ENCODE data around the gene SPTLC3. TPM values are rescaled to one million over a fixed set of nuclear protein-coding genes. Genes with fewer than 3 reads are reported as not detected.

Gene SPTLC3
- total and polyA plus RNA-seq, 2 donors, result 3.1 to 28.1 TPM

DNA sequence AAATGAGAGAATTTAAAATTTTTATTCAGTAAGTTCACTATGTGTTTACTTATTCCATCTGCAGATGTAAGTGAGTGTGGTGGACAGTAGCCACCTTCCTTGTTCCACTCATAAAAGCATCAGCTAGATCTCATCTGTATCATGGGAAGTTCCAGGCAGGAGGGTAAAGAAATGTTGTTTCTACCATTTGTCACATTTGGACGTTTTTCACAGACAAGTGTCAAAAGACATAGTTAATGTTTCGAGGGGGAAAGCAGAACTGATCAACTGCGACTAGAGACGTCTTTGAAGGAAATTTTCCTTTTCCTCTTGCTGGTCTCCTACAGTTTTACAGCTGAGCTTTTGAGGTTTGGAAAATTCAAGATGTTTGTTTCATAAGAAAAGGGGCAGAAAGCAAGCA is 156.4 kb downstream of the SPTLC3 start:
- Histone ChIP-seq H3K4me1 (ENCODE audit: insufficient read depth) (no peaks in the 10 kb centered on the region), H3K36me3 (ENCODE audit: insufficient read depth) (no peaks in the 10 kb centered on the region), H3K4me3 (ENCODE audit: low read depth, low read length) (no peak overlapping the region), H3K27ac (ENCODE audit: low read depth) (no peak overlapping the region)
- no peak for DNase-seq (ENCODE audit: extremely low spot score)
- 73% methylated on average over 4 of the region's 4 CpGs for WGBS

DNA sequence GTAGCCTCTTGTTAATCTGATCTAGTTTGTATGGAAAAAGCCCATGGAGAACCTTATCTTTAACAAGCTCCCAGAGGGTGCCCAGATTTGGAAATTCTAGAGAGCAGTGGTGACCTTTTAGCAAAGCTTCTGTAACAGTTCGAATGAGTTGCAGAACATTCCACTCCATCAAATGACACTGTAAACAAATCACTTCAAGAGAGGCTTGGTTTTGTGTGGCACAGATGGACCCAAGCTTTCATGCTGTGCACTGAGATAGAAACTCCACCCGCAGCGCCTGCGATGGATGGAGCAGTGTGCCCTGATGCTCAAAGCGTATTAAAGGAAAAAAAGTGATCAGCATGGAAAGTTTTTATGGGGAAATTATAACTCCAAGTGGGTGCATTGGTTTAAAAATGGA is 157.2 kb downstream of the SPTLC3 start:
- 84% methylated on average over 5 of the region's 5 CpGs for WGBS

DNA sequence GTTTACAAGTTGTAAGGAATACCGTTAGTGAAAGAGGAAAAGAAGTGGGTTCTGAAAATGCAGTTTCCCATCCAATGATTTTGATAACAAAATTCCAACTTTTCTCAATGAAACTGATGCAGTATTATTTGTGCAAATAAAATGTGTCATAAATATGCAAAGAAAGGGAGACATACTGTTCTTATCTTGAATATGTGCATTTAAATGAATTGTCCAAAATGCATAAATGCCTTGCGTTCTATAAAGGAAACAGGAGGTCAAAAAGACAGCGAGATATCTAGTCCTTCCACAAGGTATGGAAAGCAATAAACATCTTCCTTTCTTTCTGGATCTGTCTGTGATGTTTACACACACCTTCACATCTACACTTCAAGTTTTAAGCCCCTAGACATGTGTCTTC is 157.7 kb downstream of the SPTLC3 start:
- Histone ChIP-seq H3K4me3 (ENCODE audit: low read depth, low read length) (no peak overlapping the region), H3K4me1 (ENCODE audit: insufficient read depth) (no peaks in the 10 kb centered on the region), H3K36me3 (ENCODE audit: insufficient read depth) (no peaks in the 10 kb centered on the region), H3K27ac (ENCODE audit: low read depth) (no peak overlapping the region)
- 87% methylated on average over 3 of the region's 3 CpGs for WGBS
- DNase-seq (ENCODE audit: extremely low spot score), result no peak

More for the DNA sequence above, 157.2 kb downstream of the SPTLC3 start:
- H3K4me1 ChIP-seq (ENCODE audit: insufficient read depth), result no peaks in the 10 kb centered on the region
- no peak overlapping the region for H3K4me3 ChIP-seq (ENCODE audit: low read depth, low read length)
- DNase-seq (ENCODE audit: extremely low spot score), result no peak
- H3K36me3 ChIP-seq (ENCODE audit: insufficient read depth), result no peaks in the 10 kb centered on the region
- no peak overlapping the region for H3K27ac ChIP-seq (ENCODE audit: low read depth)

DNA sequence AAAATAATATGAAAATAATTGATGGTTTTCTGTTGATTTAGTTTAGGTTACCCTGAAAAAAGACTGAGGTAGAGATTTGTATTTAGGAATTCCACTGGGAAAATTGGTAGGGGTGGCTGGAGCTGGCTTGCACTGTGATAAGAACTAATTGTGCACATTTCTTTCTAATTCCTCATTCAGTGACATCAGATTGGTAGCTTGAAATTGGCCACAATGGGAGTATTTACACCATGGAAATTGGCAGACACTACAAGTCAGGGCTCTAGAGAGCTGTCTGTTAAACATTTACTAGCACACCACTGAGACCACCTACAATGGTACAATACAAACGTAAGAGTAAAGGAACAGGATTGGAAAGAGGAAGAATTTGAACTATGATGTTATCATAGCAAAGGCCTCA is 160.3 kb downstream of the SPTLC3 start:
- no peaks in the 10 kb centered on the region for H3K36me3 ChIP-seq (ENCODE audit: insufficient read depth)
- no peaks in the 10 kb centered on the region for H3K4me1 ChIP-seq (ENCODE audit: insufficient read depth)
- WGBS, result 74% methylated on average over 1 of the region's 1 CpG
- H3K4me3 ChIP-seq (ENCODE audit: low read depth, low read length), result no peak overlapping the region
- no peak overlapping the region for H3K27ac ChIP-seq (ENCODE audit: low read depth)
- DNase-seq (ENCODE audit: extremely low spot score), result no peak

DNA sequence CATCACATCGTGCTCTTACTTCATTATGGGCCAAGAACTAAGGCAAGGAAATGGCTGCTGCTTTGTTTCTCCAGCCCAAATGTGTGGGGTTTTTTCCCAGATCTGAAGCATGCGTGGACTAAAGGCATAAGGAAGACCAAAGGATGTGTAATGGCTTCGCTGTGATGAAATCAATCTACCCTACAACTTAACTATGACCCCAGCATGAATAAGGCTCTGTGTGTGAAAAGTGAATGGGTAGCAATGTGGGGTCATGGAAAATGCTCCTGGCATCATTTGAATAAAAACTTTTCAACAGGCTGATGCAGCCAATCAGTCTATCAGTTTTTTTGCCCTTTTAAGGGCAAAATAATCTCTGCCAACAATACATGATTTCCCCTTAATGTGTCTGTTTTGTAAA is 162.0 kb downstream of the SPTLC3 start:
- Histone ChIP-seq H3K4me1 (ENCODE audit: insufficient read depth) (no peaks in the 10 kb centered on the region), H3K27ac (ENCODE audit: low read depth) (no peak overlapping the region), H3K4me3 (ENCODE audit: low read depth, low read length) (no peak overlapping the region), H3K36me3 (ENCODE audit: insufficient read depth) (no peaks in the 10 kb centered on the region)
- DNase-seq (ENCODE audit: extremely low spot score), result no peak
- 82% methylated on average over 3 of the region's 3 CpGs for WGBS

DNA sequence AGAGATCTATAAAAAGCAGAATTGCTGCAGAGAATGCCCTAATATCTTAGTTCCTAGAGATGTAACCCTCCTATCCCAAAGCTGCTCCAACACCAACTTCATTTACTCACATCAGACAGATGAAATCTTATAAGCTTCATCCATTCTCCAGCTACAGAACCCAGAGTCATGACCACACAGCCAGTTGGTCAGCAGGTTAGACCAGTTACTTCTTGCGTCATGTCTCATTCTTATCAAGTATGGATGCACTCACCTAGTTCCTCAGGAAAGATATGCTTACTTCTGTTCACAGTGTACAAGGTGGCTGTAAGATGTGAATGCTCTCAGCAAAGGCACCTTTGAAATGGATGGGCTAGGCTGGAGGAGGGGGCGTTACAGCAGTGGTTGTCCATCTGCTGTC is 164.4 kb downstream of the SPTLC3 start:
- Histone ChIP-seq H3K4me1 (ENCODE audit: insufficient read depth) (no peaks in the 10 kb centered on the region), H3K36me3 (ENCODE audit: insufficient read depth) (no peaks in the 10 kb centered on the region), H3K27ac (ENCODE audit: low read depth) (no peak overlapping the region), H3K4me3 (ENCODE audit: low read depth, low read length) (no peak overlapping the region)
- no peak for DNase-seq (ENCODE audit: extremely low spot score)
- 86% methylated on average over 2 of the region's 2 CpGs for WGBS

DNA sequence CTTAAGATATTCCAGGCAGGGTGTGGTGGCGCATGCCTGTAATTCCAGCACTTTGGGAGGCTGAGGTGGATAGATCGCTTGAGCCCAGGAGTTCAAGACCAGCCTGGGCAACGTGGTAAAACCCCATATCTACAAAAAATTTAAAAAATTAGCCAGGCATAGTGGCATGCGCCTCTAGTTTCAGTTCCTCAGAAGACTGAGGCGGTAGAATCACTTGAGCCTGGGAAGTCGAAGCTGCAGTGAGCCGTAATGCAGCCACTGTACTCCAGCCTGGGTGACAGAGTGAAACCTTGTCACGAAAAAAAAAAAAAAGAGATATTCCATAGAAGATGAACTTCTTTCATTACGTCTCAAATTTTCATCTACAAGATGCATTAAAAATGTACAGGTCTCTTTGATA is 165.6 kb downstream of the SPTLC3 start:
- no peaks in the 10 kb centered on the region for H3K36me3 ChIP-seq (ENCODE audit: insufficient read depth)
- H3K27ac ChIP-seq (ENCODE audit: low read depth), result no peak overlapping the region
- DNase-seq (ENCODE audit: extremely low spot score), result no peak
- H3K4me1 ChIP-seq (ENCODE audit: insufficient read depth), result no peaks in the 10 kb centered on the region
- 92% methylated on average over 9 of the region's 9 CpGs for WGBS
- H3K4me3 ChIP-seq (ENCODE audit: low read depth, low read length), result no peak overlapping the region

DNA sequence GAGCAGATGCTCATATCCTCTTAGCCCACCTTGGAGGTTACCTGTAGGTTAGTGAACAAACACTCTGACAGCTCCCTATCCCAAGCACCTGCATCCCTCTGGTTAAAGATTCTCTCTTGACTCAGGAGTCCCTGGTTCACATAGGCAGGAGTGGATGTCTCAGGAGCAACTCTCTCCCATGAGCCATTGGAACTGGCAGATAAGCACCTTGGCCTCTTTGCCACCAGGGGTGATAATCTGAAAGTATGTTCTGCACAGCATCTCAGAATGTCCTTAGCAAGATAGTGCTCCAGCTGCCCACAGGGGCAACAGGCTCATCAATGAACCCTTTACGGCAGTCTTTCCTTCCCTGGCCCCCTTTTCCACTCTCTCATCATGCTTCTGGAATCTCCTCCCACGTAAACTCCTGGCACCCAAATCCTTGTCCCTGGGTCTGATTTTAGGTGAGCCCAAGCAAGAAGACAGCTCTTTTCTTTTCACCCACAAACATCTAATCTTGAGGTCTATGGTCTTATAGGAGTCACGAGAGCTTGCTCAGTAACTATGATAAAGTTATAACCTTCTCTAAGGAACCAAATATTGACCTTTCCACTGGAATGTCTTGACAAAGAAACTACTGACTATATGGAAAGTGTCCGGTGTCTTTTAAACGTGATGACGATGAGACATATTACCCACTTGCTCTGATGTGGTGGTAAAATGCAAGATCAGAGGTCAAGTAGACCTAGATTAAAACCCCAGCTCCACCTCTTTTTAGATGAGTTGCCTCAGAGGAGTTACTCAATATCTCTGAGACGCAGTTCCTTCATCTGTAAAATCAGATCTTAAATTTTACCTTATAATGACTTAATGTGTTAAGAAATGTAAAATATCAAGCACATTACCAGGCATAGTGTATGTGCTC is 172.5 kb downstream of the SPTLC3 start:
- no peaks in the 10 kb centered on the region for H3K36me3 ChIP-seq (ENCODE audit: insufficient read depth)
- no peaks in the 10 kb centered on the region for H3K4me1 ChIP-seq (ENCODE audit: insufficient read depth)
- 78% methylated on average over 7 of the region's 7 CpGs for WGBS
- no peak overlapping the region for H3K27ac ChIP-seq (ENCODE audit: low read depth)
- no peak for DNase-seq (ENCODE audit: extremely low spot score)
- H3K4me3 ChIP-seq (ENCODE audit: low read depth, low read length), result no peak overlapping the region

DNA sequence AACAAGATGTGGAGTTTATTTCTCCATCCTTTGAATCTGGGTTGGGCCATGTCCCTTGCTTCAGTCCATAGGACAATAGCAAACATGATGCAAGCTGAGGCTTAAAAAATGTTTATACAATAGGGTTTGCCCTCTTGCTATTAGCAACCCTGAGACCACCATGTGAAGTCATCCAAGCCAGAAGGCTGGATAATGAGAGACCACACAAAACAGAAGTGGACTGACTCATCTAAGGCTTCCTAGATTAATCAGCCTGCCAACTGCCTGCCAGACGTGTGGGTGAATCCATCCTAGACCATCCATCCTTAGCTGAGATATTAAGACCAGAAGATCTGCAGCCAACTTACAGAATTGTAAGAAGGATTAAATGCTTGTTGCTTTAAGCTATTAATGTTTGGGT is 174.2 kb downstream of the SPTLC3 start:
- Histone ChIP-seq H3K27ac (ENCODE audit: low read depth) (no peak overlapping the region), H3K36me3 (ENCODE audit: insufficient read depth) (no peaks in the 10 kb centered on the region), H3K4me1 (ENCODE audit: insufficient read depth) (no peaks in the 10 kb centered on the region), H3K4me3 (ENCODE audit: low read depth, low read length) (no peak overlapping the region)
- DNase-seq (ENCODE audit: extremely low spot score), result no peak
- WGBS, result 60% methylated on average over 1 of the region's 1 CpG

DNA sequence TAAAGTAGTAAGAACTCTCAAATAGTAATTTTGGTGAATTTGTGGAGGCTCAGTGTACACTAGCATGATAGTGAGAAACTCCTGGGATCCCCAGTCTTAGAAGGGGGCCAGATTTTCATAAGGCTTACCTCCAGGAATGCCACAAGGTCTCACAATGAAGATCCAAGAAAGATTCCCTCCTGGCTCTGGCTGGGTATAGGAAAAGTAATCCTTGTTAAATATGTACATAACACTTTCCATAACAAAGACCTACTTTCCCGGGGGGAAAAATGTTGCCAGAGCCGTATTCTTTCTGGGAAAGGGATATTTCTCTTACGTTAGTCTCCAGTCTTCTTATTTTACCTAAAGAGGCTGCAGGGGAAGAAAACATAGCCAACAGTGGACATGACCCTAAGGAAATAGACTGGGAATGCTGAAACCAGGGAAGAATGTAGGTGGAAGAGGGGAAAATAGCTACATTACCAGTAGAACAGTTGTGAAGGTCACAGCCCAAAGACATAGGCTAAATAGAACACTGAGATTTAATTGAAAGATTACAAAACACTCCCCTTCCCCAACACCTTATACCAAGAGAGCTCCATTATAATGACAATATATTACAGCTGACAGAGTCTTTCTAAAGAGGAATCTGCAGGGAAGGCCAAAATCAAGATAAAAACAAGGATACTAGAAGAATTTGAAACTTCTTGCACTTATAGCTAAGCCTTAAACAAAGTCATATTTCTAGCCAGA is 177.4 kb downstream of the SPTLC3 start:
- H3K4me3 ChIP-seq (ENCODE audit: low read depth, low read length), result no peak overlapping the region
- no peak for DNase-seq (ENCODE audit: extremely low spot score)
- H3K27ac ChIP-seq (ENCODE audit: low read depth), result no peak overlapping the region
- WGBS, result 58% methylated on average over 3 of the region's 3 CpGs
- H3K36me3 ChIP-seq (ENCODE audit: insufficient read depth), result no peaks in the 10 kb centered on the region
- no peaks in the 10 kb centered on the region for H3K4me1 ChIP-seq (ENCODE audit: insufficient read depth)

DNA sequence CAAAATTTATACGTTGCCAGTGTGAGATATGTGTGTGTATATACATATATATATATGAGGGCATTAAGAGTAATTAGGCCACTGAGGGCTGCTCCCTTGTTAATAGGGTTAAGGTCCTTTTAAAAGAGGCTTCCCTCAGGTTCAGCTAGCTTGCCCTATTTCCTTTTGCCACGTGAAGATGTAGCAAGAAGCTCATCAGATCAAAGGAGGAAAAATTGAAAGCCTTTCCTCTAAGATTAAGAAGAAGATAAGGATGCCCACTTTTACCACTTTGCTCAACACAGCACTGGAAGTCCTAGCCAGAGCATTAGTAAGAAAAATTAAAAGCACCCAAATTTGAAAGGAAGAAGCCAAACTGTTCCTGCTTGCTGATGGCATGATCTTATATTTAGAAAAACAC is 179.1 kb downstream of the SPTLC3 start:
- no peak for DNase-seq (ENCODE audit: extremely low spot score)

DNA sequence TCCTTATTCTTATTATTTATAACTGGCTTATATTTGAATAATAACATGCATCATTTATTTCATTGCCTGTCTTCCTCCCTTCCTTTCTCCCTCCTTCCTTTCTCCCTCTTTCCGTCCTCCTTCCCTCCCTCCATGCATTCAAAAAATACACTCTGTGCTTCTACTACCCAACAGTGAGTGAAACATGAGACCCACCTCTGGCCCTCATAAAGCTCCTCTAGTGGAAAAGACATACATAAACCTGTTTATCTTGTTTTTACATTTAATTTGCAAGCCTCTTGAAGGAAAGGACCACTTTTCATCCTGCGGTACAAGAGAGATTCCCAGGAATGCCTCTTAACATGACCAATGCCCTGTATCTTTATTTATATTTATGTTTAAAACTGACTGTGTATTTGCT is 190.5 kb downstream of the SPTLC3 start:
- H3K4me3 ChIP-seq (ENCODE audit: low read depth, low read length), result no peak overlapping the region
- WGBS, result 64% methylated on average over 2 of the region's 2 CpGs
- no peak for DNase-seq (ENCODE audit: extremely low spot score)

More for the DNA sequence above, 179.1 kb downstream of the SPTLC3 start:
- 48% methylated on average over 2 of the region's 2 CpGs for WGBS
- no peak overlapping the region for H3K27ac ChIP-seq (ENCODE audit: low read depth)
- no peak overlapping the region for H3K4me3 ChIP-seq (ENCODE audit: low read depth, low read length)
- no peaks in the 10 kb centered on the region for H3K4me1 ChIP-seq (ENCODE audit: insufficient read depth)
- no peaks in the 10 kb centered on the region for H3K36me3 ChIP-seq (ENCODE audit: insufficient read depth)

DNA sequence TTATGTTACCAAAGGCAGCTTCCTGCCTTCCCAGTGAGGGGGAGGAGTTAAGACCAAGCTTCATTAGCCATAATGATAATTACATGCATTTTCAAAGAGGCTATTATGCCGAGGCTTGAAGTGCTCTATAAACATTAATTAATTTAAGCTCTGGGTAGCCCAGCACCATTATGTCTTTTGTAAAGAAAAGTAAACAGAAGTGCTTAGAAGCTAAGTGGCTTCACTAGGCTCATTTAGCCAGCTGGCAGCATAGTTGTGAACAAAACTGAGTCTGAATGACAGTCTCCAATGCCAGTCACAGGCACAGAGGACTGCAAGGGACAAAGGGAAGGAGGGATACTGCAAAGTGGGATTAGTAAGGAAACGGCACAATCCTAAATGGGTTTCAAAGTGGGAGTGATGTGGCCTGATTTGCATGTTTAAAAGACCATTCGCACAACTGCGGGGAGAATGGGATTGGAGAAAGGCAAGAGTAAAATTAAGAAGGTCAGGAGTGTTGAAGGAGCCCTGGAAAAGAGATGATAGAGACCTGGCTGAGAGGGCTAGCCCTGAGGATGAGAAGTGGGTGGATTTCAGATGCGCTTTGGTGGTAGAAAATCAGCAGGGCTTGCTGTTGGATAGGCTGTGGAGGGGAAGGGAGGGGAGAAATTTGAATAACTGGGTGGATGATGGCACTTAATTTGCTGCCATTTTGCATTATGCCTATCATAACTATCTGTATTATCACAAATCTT is 192.2 kb downstream of the SPTLC3 start:
- DNase-seq (ENCODE audit: extremely low spot score), result no peak
- H3K27ac ChIP-seq (ENCODE audit: low read depth), result no peak overlapping the region
- no peaks in the 10 kb centered on the region for H3K36me3 ChIP-seq (ENCODE audit: insufficient read depth)
- no peak overlapping the region for H3K4me3 ChIP-seq (ENCODE audit: low read depth, low read length)
- no peaks in the 10 kb centered on the region for H3K4me1 ChIP-seq (ENCODE audit: insufficient read depth)
- 65% methylated on average over 5 of the region's 5 CpGs for WGBS

More for the DNA sequence above, 190.5 kb downstream of the SPTLC3 start:
- no peaks in the 10 kb centered on the region for H3K36me3 ChIP-seq (ENCODE audit: insufficient read depth)
- H3K4me1 ChIP-seq (ENCODE audit: insufficient read depth), result no peaks in the 10 kb centered on the region
- H3K27ac ChIP-seq (ENCODE audit: low read depth), result no peak overlapping the region

Data from urinary bladder (tissue), 4 donors.